ENCODE data around the gene FAM118B.

The FAM118B gene

GRCh38 chr11:126181939-126182730 is 29.4 kb upstream of the FAM118B start:
- DNase-seq = no peak
- Mint-ChIP-seq H3K4me1 (peaks cover 22% of the 10 kb centered on the region), H3K27me3 (no peaks in the 10 kb centered on the region), H3K27ac (no peak overlapping the region), H3K9me3 (no peaks in the 10 kb centered on the region), H3K4me3 (no peak overlapping the region)
- ATAC-seq = peak; percentile 27

GRCh38 chr11:126182787-126183445 is 28.7 kb upstream of the FAM118B start:
- Mint-ChIP-seq H3K9me3 (no peaks in the 10 kb centered on the region), H3K27me3 (no peaks in the 10 kb centered on the region), H3K27ac (no peak overlapping the region), H3K4me1 (peaks cover 22% of the 10 kb centered on the region), H3K4me3 (no peak overlapping the region)
- no peak for DNase-seq
- no peak for ATAC-seq

- Mint-ChIP-seq H3K27me3 (no peaks in the 10 kb centered on the region), H3K4me1 (peaks cover 28% of the 10 kb centered on the region)
- no peak for DNase-seq
These were observed 26.1 kb upstream of the FAM118B start for GRCh38 chr11:126185259-126186024.

GRCh38 chr11:126186025-126186698 is 25.4 kb upstream of the FAM118B start:
- Mint-ChIP-seq H3K9me3 (no peaks in the 10 kb centered on the region), H3K4me3 (no peak overlapping the region), H3K4me1 (peaks cover 27% of the 10 kb centered on the region), H3K27me3 (no peaks in the 10 kb centered on the region), H3K27ac (peak overlapping the region in 1 of 2 donors; percentile 65)
- no peak for DNase-seq
- ATAC-seq = no peak

More at GRCh38 chr11:126185259-126186024, 26.1 kb upstream of the FAM118B start:
- H3K9me3 Mint-ChIP-seq = no peaks in the 10 kb centered on the region
- ATAC-seq = peak; percentile 48
- H3K4me3 Mint-ChIP-seq = no peak overlapping the region
- no peak overlapping the region for H3K27ac Mint-ChIP-seq

- no peak for DNase-seq
- no peak for ATAC-seq
- no peak overlapping the region for H3K4me3 Mint-ChIP-seq
These were observed 24.7 kb upstream of the FAM118B start for GRCh38 chr11:126186708-126187529.

GRCh38 chr11:126188332-126189108 is 23.1 kb upstream of the FAM118B start:
- H3K27me3 Mint-ChIP-seq = no peaks in the 10 kb centered on the region
- H3K4me1 Mint-ChIP-seq = peaks cover 6% of the 10 kb centered on the region
- H3K4me3 Mint-ChIP-seq = no peak overlapping the region
- no peaks in the 10 kb centered on the region for H3K9me3 Mint-ChIP-seq
- H3K27ac Mint-ChIP-seq = no peak overlapping the region
- no peak for DNase-seq
- peak; percentile 8 for ATAC-seq

More at GRCh38 chr11:126186708-126187529, 24.7 kb upstream of the FAM118B start:
- Mint-ChIP-seq H3K4me1 (peaks cover 20% of the 10 kb centered on the region), H3K27ac (no peak overlapping the region), H3K27me3 (no peaks in the 10 kb centered on the region), H3K9me3 (no peaks in the 10 kb centered on the region)

- Mint-ChIP-seq H3K9me3 (no peaks in the 10 kb centered on the region), H3K27me3 (no peaks in the 10 kb centered on the region), H3K4me1 (peaks cover 6% of the 10 kb centered on the region), H3K4me3 (no peak overlapping the region), H3K27ac (no peak overlapping the region)
- no peak for ATAC-seq
- no peak for DNase-seq
These were observed 22.3 kb upstream of the FAM118B start for GRCh38 chr11:126189109-126189929.

- no peak overlapping the region for H3K4me3 Mint-ChIP-seq
- no peaks in the 10 kb centered on the region for H3K9me3 Mint-ChIP-seq
- H3K27ac Mint-ChIP-seq = peak overlapping the region in 1 of 2 donors; percentile 65
- DNase-seq (no peak), ATAC-seq (no peak)
- peaks cover 6% of the 10 kb centered on the region for H3K4me1 Mint-ChIP-seq
- no peaks in the 10 kb centered on the region for H3K27me3 Mint-ChIP-seq
These were observed 20.8 kb upstream of the FAM118B start for GRCh38 chr11:126190792-126191191.

- H3K27ac Mint-ChIP-seq = no peak overlapping the region
- H3K9me3 Mint-ChIP-seq = no peaks in the 10 kb centered on the region
- no peak overlapping the region for H3K4me3 Mint-ChIP-seq
- ATAC-seq (no peak), DNase-seq (no peak)
- peaks cover 6% of the 10 kb centered on the region for H3K4me1 Mint-ChIP-seq
- no peaks in the 10 kb centered on the region for H3K27me3 Mint-ChIP-seq
These were observed 20.1 kb upstream of the FAM118B start for GRCh38 chr11:126191379-126192073.

- DNase-seq = no peak
- H3K27ac Mint-ChIP-seq = peak overlapping the region in 1 of 2 donors; percentile 80
- no peak for ATAC-seq
These were observed 19.2 kb upstream of the FAM118B start for GRCh38 chr11:126192361-126192760.

GRCh38 chr11:126193038-126193478 is 18.5 kb upstream of the FAM118B start:
- H3K27me3 Mint-ChIP-seq = no peaks in the 10 kb centered on the region
- peaks cover 3 to 4% of the 10 kb centered on the region in 2 donors for H3K9me3 Mint-ChIP-seq
- peaks cover 6% of the 10 kb centered on the region for H3K4me1 Mint-ChIP-seq
- no peak for ATAC-seq
- H3K27ac Mint-ChIP-seq = peak overlapping the region in 1 of 2 donors; percentile 80
- no peak for DNase-seq
- H3K4me3 Mint-ChIP-seq = no peak overlapping the region

More at GRCh38 chr11:126192361-126192760, 19.2 kb upstream of the FAM118B start:
- H3K9me3 Mint-ChIP-seq = no peaks in the 10 kb centered on the region
- H3K4me3 Mint-ChIP-seq = no peak overlapping the region
- H3K27me3 Mint-ChIP-seq = no peaks in the 10 kb centered on the region
- peaks cover 6% of the 10 kb centered on the region for H3K4me1 Mint-ChIP-seq

GRCh38 chr11:126194121-126194543 is 17.4 kb upstream of the FAM118B start:
- no peak overlapping the region for H3K27ac Mint-ChIP-seq
- no peak overlapping the region for H3K4me3 Mint-ChIP-seq
- H3K4me1 Mint-ChIP-seq = no peaks in the 10 kb centered on the region
- no peaks in the 10 kb centered on the region for H3K27me3 Mint-ChIP-seq
- DNase-seq = peak in 1 of 2 donors; percentile 20
- peak; percentile 49 for ATAC-seq
- H3K9me3 Mint-ChIP-seq = peaks cover 6 to 9% of the 10 kb centered on the region in 2 donors

- peaks cover 6 to 9% of the 10 kb centered on the region in 2 donors for H3K9me3 Mint-ChIP-seq
- no peak overlapping the region for H3K4me3 Mint-ChIP-seq
- no peaks in the 10 kb centered on the region for H3K27me3 Mint-ChIP-seq
- no peak for DNase-seq
- ATAC-seq = no peak
- H3K27ac Mint-ChIP-seq = no peak overlapping the region
- no peaks in the 10 kb centered on the region for H3K4me1 Mint-ChIP-seq
These were observed 16.5 kb upstream of the FAM118B start for GRCh38 chr11:126195119-126195518.

All from stimulated activated naive CD8-positive, alpha-beta T cell treated with anti-CD3 and anti-CD28 coated beads, Interleukin-15, amount 100 ng/mL, for 72 hours (primary cell).